ENCODE measurements around the gene LAMB1. TPM values are rescaled to one million over a fixed set of nuclear protein-coding genes. Genes with fewer than 3 reads are reported as not detected.

Gene LAMB1
- total RNA-seq, 5 donors from 2014 or later (not counting 1 experiment from before 2014, with no cell fraction given) = 0.56 to 1.4 (median 1.0) TPM; not detected in 2

GRCh38 chr7:107966711-107967110 lies 36.2 kb downstream of the LAMB1 start:
- H3K9me3 ChIP-seq = no peaks in the 10 kb centered on the region
- H3K36me3 ChIP-seq (ENCODE audit: control insufficient read depth in 2 of 2, extremely low read depth in 1 of 2, insufficient read depth in 1 of 2, low read length in 1 of 2) = no peaks in the 10 kb centered on the region
- 88% methylated on average over 2 of the region's 4 CpGs for WGBS (ENCODE audit: insufficient coverage)
- H3K4me1 ChIP-seq (ENCODE audit: control insufficient read depth in 1 of 2, extremely low read depth in 1 of 2, insufficient read depth in 2 of 2, low read length in 2 of 2) = no peaks in the 10 kb centered on the region
- Mint-ChIP-seq H3K4me3 (no peak overlapping the region), H3K36me3 (no peaks in the 10 kb centered on the region), H3K27ac (no peak overlapping the region), H3K9me3 (no peaks in the 10 kb centered on the region), H3K27me3 (peaks cover 3 to 8% of the 10 kb centered on the region in 2 donors), H3K4me1 (no peaks in the 10 kb centered on the region)
- ATAC-seq (replicated peaks in 1 of 4) (no peak), DNase-seq (no peak)
- ChIA-PET POLR2A (no interaction called here), CTCF (no interaction called here)
- H3K27ac ChIP-seq (ENCODE audit: low read length) = no peak overlapping the region
- no peak overlapping the region for H3K4me3 ChIP-seq (ENCODE audit: control insufficient read depth in 1 of 2, extremely low read depth in 1 of 2, low read length in 1 of 2)
- peaks cover 0 to 6% of the 10 kb centered on the region in 2 experiments for H3K27me3 ChIP-seq (replicated peaks in 1 of 2; ENCODE audit: control insufficient read depth in 2 of 2, extremely low read depth in 1 of 2, insufficient read depth in 2 of 2, low read length in 1 of 2)

GRCh38 chr7:107964510-107964909 lies 38.5 kb downstream of the LAMB1 start:
- Histone ChIP-seq H3K4me1 (ENCODE audit: control insufficient read depth in 1 of 2, extremely low read depth in 1 of 2, insufficient read depth in 2 of 2, low read length in 2 of 2) (no peaks in the 10 kb centered on the region), H3K27me3 (replicated peaks in 1 of 2; ENCODE audit: control insufficient read depth in 2 of 2, extremely low read depth in 1 of 2, insufficient read depth in 2 of 2, low read length in 1 of 2) (peaks cover 0 to 8% of the 10 kb centered on the region in 2 experiments), H3K4me3 (ENCODE audit: control insufficient read depth in 1 of 2, extremely low read depth in 1 of 2, low read length in 1 of 2) (no peak overlapping the region), H3K27ac (ENCODE audit: low read length) (no peak overlapping the region), H3K9me3 (no peaks in the 10 kb centered on the region), H3K36me3 (ENCODE audit: control insufficient read depth in 2 of 2, extremely low read depth in 1 of 2, insufficient read depth in 1 of 2, low read length in 1 of 2) (no peaks in the 10 kb centered on the region)
- DNase-seq (no peak), ATAC-seq (replicated peaks in 1 of 4) (no peak)
- H3K36me3 Mint-ChIP-seq = no peaks in the 10 kb centered on the region
- WGBS (ENCODE audit: insufficient coverage) = 93% methylated on average over 6 of the region's 11 CpGs
- H3K27me3 Mint-ChIP-seq = peaks cover 3 to 5% of the 10 kb centered on the region in 2 donors
- no peaks in the 10 kb centered on the region for H3K9me3 Mint-ChIP-seq
- ChIA-PET CTCF (no interaction called here), POLR2A (no interaction called here)
- H3K4me1 Mint-ChIP-seq = no peaks in the 10 kb centered on the region
- no peak overlapping the region for H3K27ac Mint-ChIP-seq
- no peak overlapping the region for H3K4me3 Mint-ChIP-seq

GRCh38 chr7:107962817-107963216 lies 40.1 kb downstream of the LAMB1 start:
- no peak for DNase-seq
- CTCF ChIA-PET = no interaction called here
- Mint-ChIP-seq H3K4me3 (no peak overlapping the region), H3K36me3 (no peaks in the 10 kb centered on the region), H3K4me1 (no peaks in the 10 kb centered on the region), H3K27ac (no peak overlapping the region), H3K27me3 (peaks cover 8 to 14% of the 10 kb centered on the region in 2 donors), H3K9me3 (no peaks in the 10 kb centered on the region)
- ATAC-seq (replicated peaks in 1 of 4) = no peak
- H3K27me3 ChIP-seq (replicated peaks in 1 of 2; ENCODE audit: control insufficient read depth in 2 of 2, extremely low read depth in 1 of 2, insufficient read depth in 2 of 2, low read length in 1 of 2) = peaks cover 0 to 9% of the 10 kb centered on the region in 2 experiments
- no peaks in the 10 kb centered on the region for H3K9me3 ChIP-seq
- no peak overlapping the region for H3K4me3 ChIP-seq (ENCODE audit: control insufficient read depth in 1 of 2, extremely low read depth in 1 of 2, low read length in 1 of 2)
- 100% methylated on average over 7 of the region's 9 CpGs for WGBS (ENCODE audit: insufficient coverage)
- H3K36me3 ChIP-seq (ENCODE audit: control insufficient read depth in 2 of 2, extremely low read depth in 1 of 2, insufficient read depth in 1 of 2, low read length in 1 of 2) = no peaks in the 10 kb centered on the region
- H3K27ac ChIP-seq (ENCODE audit: low read length) = no peak overlapping the region
- H3K4me1 ChIP-seq (ENCODE audit: control insufficient read depth in 1 of 2, extremely low read depth in 1 of 2, insufficient read depth in 2 of 2, low read length in 2 of 2) = no peaks in the 10 kb centered on the region
- POLR2A ChIA-PET = no interaction called here

- DNase-seq (no peak), ATAC-seq (replicated peaks in 1 of 4) (no peak)
- CTCF ChIA-PET = no interaction called here
- H3K27ac ChIP-seq (ENCODE audit: low read length) = no peak overlapping the region
- Mint-ChIP-seq H3K4me3 (no peak overlapping the region), H3K27me3 (peaks cover 11 to 17% of the 10 kb centered on the region in 2 donors), H3K27ac (no peak overlapping the region), H3K36me3 (no peaks in the 10 kb centered on the region), H3K4me1 (no peaks in the 10 kb centered on the region), H3K9me3 (no peaks in the 10 kb centered on the region)
- no peaks in the 10 kb centered on the region for H3K4me1 ChIP-seq (ENCODE audit: control insufficient read depth in 1 of 2, extremely low read depth in 1 of 2, insufficient read depth in 2 of 2, low read length in 2 of 2)
- peaks cover 0 to 11% of the 10 kb centered on the region in 2 experiments for H3K27me3 ChIP-seq (replicated peaks in 1 of 2; ENCODE audit: control insufficient read depth in 2 of 2, extremely low read depth in 1 of 2, insufficient read depth in 2 of 2, low read length in 1 of 2)
- no peaks in the 10 kb centered on the region for H3K36me3 ChIP-seq (ENCODE audit: control insufficient read depth in 2 of 2, extremely low read depth in 1 of 2, insufficient read depth in 1 of 2, low read length in 1 of 2)
- 86% methylated on average over 6 of the region's 9 CpGs for WGBS (ENCODE audit: insufficient coverage)
- POLR2A ChIA-PET = no interaction called here
- no peaks in the 10 kb centered on the region for H3K9me3 ChIP-seq
- H3K4me3 ChIP-seq (ENCODE audit: control insufficient read depth in 1 of 2, extremely low read depth in 1 of 2, low read length in 1 of 2) = no peak overlapping the region
Measured at GRCh38 chr7:107961405-107961804, 41.6 kb downstream of the LAMB1 start.

- POLR2A ChIA-PET = no interaction called here
- H3K27ac Mint-ChIP-seq = no peak overlapping the region
- Histone ChIP-seq H3K27ac (ENCODE audit: low read length) (no peak overlapping the region), H3K9me3 (no peaks in the 10 kb centered on the region), H3K27me3 (replicated peaks in 1 of 2; ENCODE audit: control insufficient read depth in 2 of 2, extremely low read depth in 1 of 2, insufficient read depth in 2 of 2, low read length in 1 of 2) (peaks cover 0 to 12% of the 10 kb centered on the region in 2 experiments), H3K4me3 (ENCODE audit: control insufficient read depth in 1 of 2, extremely low read depth in 1 of 2, low read length in 1 of 2) (no peak overlapping the region), H3K36me3 (ENCODE audit: control insufficient read depth in 2 of 2, extremely low read depth in 1 of 2, insufficient read depth in 1 of 2, low read length in 1 of 2) (no peaks in the 10 kb centered on the region), H3K4me1 (ENCODE audit: control insufficient read depth in 1 of 2, extremely low read depth in 1 of 2, insufficient read depth in 2 of 2, low read length in 2 of 2) (no peaks in the 10 kb centered on the region)
- H3K4me3 Mint-ChIP-seq = no peak overlapping the region
- H3K36me3 Mint-ChIP-seq = no peaks in the 10 kb centered on the region
- peaks cover 15 to 20% of the 10 kb centered on the region in 2 donors for H3K27me3 Mint-ChIP-seq
- CTCF ChIA-PET = no interaction called here
- DNase-seq = no peak
- ATAC-seq (replicated peaks in 1 of 4) = no peak
- H3K9me3 Mint-ChIP-seq = no peaks in the 10 kb centered on the region
- no peaks in the 10 kb centered on the region for H3K4me1 Mint-ChIP-seq
- whole genome bisulfite sequencing (ENCODE audit: insufficient coverage) = 100% methylated on average over 2 of the region's 5 CpGs
Measured at GRCh38 chr7:107960272-107960671, 42.7 kb downstream of the LAMB1 start.

- ChIA-PET POLR2A (no interaction called here), CTCF (interaction anchor here in 1 of 2 donors (0.6 kb wide), 1 partner anchor 21 kb away, joined by 3 read pairs; no protein-coding TSS in a partner anchor)
- Histone ChIP-seq H3K4me1 (ENCODE audit: control insufficient read depth in 1 of 2, extremely low read depth in 1 of 2, insufficient read depth in 2 of 2, low read length in 2 of 2) (no peaks in the 10 kb centered on the region), H3K4me3 (ENCODE audit: control insufficient read depth in 1 of 2, extremely low read depth in 1 of 2, low read length in 1 of 2) (no peak overlapping the region), H3K9me3 (no peaks in the 10 kb centered on the region), H3K27ac (ENCODE audit: low read length) (no peak overlapping the region), H3K36me3 (ENCODE audit: control insufficient read depth in 2 of 2, extremely low read depth in 1 of 2, insufficient read depth in 1 of 2, low read length in 1 of 2) (no peaks in the 10 kb centered on the region), H3K27me3 (replicated peaks in 1 of 2; ENCODE audit: control insufficient read depth in 2 of 2, extremely low read depth in 1 of 2, insufficient read depth in 2 of 2, low read length in 1 of 2) (peaks cover 0 to 12% of the 10 kb centered on the region in 2 experiments)
- Mint-ChIP-seq H3K27ac (no peak overlapping the region), H3K4me3 (no peak overlapping the region), H3K36me3 (no peaks in the 10 kb centered on the region), H3K4me1 (no peaks in the 10 kb centered on the region), H3K9me3 (no peaks in the 10 kb centered on the region), H3K27me3 (peaks cover 15 to 20% of the 10 kb centered on the region in 2 donors)
- no peak for ATAC-seq (replicated peaks in 1 of 4)
- DNase-seq = no peak
- WGBS (ENCODE audit: insufficient coverage) = 88% methylated on average over 8 of the region's 10 CpGs
Measured at GRCh38 chr7:107959527-107959898, 43.4 kb downstream of the LAMB1 start.

Data from T-cell (primary cell).